Midbrain (tissue), 1 donor: Measurements from ENCODE around the gene CNPY4.

Experiments used
- DNase-seq: peaks from one replicate; lab custom pipeline; 2025; lab: John Stamatoyannopoulos, UW

CNPY4 gene

GRCh38 chr7:100167912-100168323 lies 48.5 kb downstream of the CNPY4 start:
- DNase-seq = no peak

GRCh38 chr7:100169147-100169850 lies 49.9 kb downstream of the CNPY4 start:
- DNase-seq = no peak

GRCh38 chr7:100170101-100170897 lies 50.9 kb downstream of the CNPY4 start:
- no peak for DNase-seq

GRCh38 chr7:100171087-100171681 lies 51.8 kb downstream of the CNPY4 start:
- no peak for DNase-seq

- DNase-seq = no peak
Measured at GRCh38 chr7:100171840-100172239, 52.4 kb downstream of the CNPY4 start.

- DNase-seq = no peak
Measured at GRCh38 chr7:100173806-100174495, 54.5 kb downstream of the CNPY4 start.

GRCh38 chr7:100174582-100174981 lies 55.1 kb downstream of the CNPY4 start:
- no peak for DNase-seq
